ENCODE measurements around the gene SNX13.

SNX13 gene

GRCh38 chr7:17946591-17946990, 6.3 kb upstream of the SNX13 start:
- DNase-seq: no peak

GRCh38 chr7:17944720-17945119, 4.4 kb upstream of the SNX13 start:
- no peak for DNase-seq

- no peak for DNase-seq
Observed at GRCh38 chr7:17943006-17943405, 2.7 kb upstream of the SNX13 start.

- DNase-seq: no peak
Observed at GRCh38 chr7:17942231-17942630, 1.9 kb upstream of the SNX13 start.

- DNase-seq: no peak
Observed at GRCh38 chr7:17940951-17941431, 697 bp upstream of the SNX13 start.

GRCh38 chr7:17939606-17940301, 540 bp downstream of the SNX13 start:
- DNase-seq: no peak

GRCh38 chr7:17939211-17939605, 1.1 kb downstream of the SNX13 start:
- DNase-seq: no peak

- no peak for DNase-seq
Observed at GRCh38 chr7:17937506-17938120, 2.7 kb downstream of the SNX13 start.

GRCh38 chr7:17936321-17936720, 4.0 kb downstream of the SNX13 start:
- DNase-seq: no peak

- no peak for DNase-seq
Observed at GRCh38 chr7:17934612-17935240, 5.6 kb downstream of the SNX13 start.

GRCh38 chr7:17934094-17934493, 6.2 kb downstream of the SNX13 start:
- no peak for DNase-seq

GRCh38 chr7:17932770-17933169, 7.5 kb downstream of the SNX13 start:
- no peak for DNase-seq

GRCh38 chr7:17931069-17931468, 9.2 kb downstream of the SNX13 start:
- no peak for DNase-seq

- DNase-seq: no peak
Observed at GRCh38 chr7:17930546-17930945, 9.7 kb downstream of the SNX13 start.

GRCh38 chr7:17929647-17930395, 10.5 kb downstream of the SNX13 start:
- no peak for DNase-seq

GRCh38 chr7:17928055-17928454, 12.2 kb downstream of the SNX13 start:
- no peak for DNase-seq

- DNase-seq: no peak
Observed at GRCh38 chr7:17921857-17922416, 18.4 kb downstream of the SNX13 start.

GRCh38 chr7:17917842-17918241, 22.5 kb downstream of the SNX13 start:
- DNase-seq: no peak

- no peak for DNase-seq
Observed at GRCh38 chr7:17916786-17917185, 23.5 kb downstream of the SNX13 start.

- no peak for DNase-seq
Observed at GRCh38 chr7:17915796-17916195, 24.5 kb downstream of the SNX13 start.

- DNase-seq: no peak
Observed at GRCh38 chr7:17915168-17915567, 25.1 kb downstream of the SNX13 start.

- no peak for DNase-seq
Observed at GRCh38 chr7:17913250-17913649, 27.0 kb downstream of the SNX13 start.

GRCh38 chr7:17912536-17913235, 27.6 kb downstream of the SNX13 start:
- no peak for DNase-seq

All from NCI-H1048 (cell line).